Coronary artery (tissue), 2 donors: ENCODE results near the gene ARRB1.
"Not testable (repeated sequence)": the region's sequence is repeated elsewhere in the genome, so short reads cannot be mapped to it uniquely, and the experiment has no call there.

Experiments used
- DNase-seq: peaks from one replicate; pipeline ENCODE4 v3.0.0-alpha.2; 2017; ENCODE audit warnings: low spot score
- H3K27ac ChIP-seq, 2 donors: fragments of 200-600 bp; sonication (generic); one replicate each; pipeline ENCODE4 v1.5.1; 2016 to 2019
- H3K4me3 ChIP-seq: fragments of 200-600 bp; sonication (generic); 2 replicates; pipeline ENCODE4 v1.5.1; 2016; ENCODE audit warnings: mild to moderate bottlenecking, moderate library complexity
- TF ChIP-seq, protein P1 (sequence below): fragments of 200-600 bp; sonication (generic); IDR thresholded peaks from one replicate; pipeline ENCODE4 v1.5.1; 2019; ENCODE audit warnings: antibody characterized with exemption

ARRB1 gene

DNA sequence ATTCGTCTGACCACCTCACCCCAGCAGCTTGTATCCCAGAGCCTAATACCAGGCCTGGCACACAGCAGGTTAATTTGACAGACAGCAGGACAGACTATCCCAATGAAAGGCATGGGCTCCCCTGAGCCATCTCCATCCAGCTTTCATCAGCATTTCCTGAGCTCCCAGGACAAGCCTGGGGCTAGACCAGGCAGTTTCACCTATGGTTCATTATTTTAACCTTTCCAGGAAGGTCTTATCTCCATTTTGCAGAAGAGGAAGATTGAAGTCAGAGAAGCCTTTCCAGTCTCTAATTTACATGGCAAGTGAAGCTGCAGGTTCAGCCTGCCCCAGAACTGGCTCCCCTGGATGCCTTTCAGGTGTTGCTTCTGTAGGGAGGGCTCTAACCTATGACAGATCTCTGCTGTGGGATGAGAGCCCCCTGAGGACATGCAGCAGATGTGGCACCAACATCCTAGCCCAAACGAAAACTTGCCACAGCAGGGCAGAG is 17.0 kb downstream of the ARRB1 start:
- Histone ChIP-seq H3K27ac (no peak overlapping the region), H3K4me3 (no peak overlapping the region)
- TF ChIP-seq, protein P1, sequence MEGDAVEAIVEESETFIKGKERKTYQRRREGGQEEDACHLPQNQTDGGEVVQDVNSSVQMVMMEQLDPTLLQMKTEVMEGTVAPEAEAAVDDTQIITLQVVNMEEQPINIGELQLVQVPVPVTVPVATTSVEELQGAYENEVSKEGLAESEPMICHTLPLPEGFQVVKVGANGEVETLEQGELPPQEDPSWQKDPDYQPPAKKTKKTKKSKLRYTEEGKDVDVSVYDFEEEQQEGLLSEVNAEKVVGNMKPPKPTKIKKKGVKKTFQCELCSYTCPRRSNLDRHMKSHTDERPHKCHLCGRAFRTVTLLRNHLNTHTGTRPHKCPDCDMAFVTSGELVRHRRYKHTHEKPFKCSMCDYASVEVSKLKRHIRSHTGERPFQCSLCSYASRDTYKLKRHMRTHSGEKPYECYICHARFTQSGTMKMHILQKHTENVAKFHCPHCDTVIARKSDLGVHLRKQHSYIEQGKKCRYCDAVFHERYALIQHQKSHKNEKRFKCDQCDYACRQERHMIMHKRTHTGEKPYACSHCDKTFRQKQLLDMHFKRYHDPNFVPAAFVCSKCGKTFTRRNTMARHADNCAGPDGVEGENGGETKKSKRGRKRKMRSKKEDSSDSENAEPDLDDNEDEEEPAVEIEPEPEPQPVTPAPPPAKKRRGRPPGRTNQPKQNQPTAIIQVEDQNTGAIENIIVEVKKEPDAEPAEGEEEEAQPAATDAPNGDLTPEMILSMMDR, result no peak
- DNase-seq, result no peak

DNA sequence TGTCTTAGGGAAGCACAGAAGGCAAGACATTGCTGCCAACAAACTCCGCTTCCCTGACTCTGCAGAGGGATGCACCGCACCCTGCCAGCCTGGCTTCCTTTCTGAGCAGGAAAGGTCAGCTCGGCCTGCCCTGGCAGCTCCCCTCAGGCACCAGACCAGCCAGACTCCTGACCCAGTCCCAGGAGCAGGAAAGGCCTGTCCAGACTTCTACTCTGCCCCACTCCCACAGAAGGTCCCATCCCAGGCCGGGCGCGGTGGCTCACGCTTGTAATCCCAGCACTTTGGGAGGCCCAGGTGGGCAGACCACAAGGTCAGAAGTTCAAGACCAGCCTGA is 17.7 kb downstream of the ARRB1 start:
- peak overlapping the region in 1 of 2 donors; percentile 30 for H3K27ac ChIP-seq
- TF ChIP-seq, protein P1, result no peak
- no peak overlapping the region for H3K4me3 ChIP-seq
- no peak for DNase-seq

DNA sequence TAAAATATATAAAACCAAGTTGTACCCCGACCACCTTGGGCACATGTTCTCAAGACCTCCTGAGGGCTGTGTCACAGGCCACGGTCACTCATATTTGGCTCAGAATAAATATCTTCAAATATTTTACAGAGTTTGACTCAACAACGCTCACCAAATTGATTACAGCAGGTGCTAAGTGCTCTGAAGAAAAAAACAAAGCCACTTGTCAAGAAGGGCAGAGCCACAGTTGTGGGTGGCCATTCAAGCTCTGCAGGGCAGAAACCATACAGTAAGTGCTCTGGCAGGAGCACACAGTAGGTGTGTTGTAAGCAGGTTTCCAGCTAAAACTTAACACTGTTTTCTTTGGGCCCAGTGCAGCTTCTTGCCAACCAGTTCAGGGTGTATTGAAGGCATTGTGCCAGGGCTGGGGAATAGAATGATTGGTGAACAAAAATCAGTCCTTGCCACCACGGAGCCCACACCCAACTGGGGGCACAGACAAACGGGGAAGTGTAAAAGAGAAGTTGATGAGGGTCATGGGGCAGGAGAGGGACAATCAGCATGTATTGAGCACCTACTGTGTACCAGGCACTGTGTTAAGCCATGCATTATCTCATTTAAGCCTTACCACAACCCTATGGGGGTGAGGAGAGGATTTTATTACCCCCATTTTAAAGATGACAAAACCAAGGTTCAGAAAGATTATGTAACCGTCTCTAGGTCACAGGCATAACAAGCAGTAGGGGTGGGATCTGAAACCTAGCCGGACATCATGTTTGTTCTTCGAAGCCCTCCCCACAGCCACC is 18.2 kb downstream of the ARRB1 start:
- Histone ChIP-seq H3K4me3 (no peak overlapping the region), H3K27ac (peak overlapping the region in 1 of 2 donors; percentile 30)
- TF ChIP-seq, protein P1, result no peak
- DNase-seq, result no peak

DNA sequence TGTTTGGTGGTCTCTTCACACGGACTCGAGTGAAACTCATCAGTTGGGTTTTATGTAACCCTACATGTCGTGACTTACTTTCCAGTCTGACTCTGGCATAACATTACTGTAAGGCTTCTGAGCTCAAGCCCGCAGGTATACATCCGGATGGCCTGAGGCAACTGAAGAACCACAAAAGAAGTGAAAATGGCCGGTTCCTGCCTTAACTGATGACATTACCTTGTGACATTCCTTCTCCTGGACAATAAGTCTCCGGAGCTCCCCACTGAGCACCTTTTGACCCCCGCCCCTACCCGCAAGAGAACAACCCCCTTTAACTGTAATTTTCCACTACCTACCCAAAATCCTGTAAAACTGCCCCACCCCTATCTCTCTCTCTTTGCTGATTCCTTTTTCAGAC is 19.7 kb downstream of the ARRB1 start:
- not testable (repeated sequence) for DNase-seq, H3K27ac ChIP-seq, H3K4me3 ChIP-seq

DNA sequence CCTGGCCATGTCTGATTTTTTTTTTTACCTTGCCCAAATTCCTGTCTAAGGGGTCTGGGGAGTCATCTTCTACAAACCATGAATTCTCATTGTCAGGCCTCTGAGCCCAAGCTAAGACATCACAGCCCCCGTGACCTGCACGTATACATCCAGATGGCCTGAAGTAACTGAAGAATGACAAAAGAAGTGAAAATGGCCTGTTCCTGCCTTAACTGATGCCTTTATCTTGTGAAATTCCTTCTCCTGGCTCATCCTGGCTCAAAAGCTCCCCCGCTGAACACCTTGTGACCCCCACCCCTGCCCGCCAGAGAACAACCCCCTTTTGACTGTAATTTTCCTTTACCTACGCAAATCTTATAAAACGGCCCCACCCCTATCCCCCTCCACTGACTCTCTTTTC is 20.2 kb downstream of the ARRB1 start:
- not testable (repeated sequence) for DNase-seq, H3K4me3 ChIP-seq, H3K27ac ChIP-seq

DNA sequence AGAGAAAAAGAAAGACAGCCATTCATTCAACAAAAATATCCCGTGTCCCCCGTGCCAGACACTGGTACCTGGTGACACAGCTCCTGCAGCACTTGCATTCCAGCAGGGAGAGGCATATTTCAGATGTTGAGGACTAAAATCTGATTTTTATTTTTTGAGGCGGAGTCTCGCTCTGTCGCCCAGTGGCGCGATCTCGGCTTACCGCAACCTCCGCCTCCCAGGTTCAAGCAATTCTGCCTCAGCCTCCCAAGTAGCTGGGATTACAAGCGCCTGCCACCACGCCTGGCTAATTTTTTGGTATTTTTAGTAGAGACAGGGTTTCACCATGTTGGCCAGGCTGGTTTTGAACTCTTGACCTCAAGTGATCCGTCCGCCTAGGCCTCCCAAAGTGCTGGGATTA is 20.6 kb downstream of the ARRB1 start:
- not testable (repeated sequence) for H3K27ac ChIP-seq, DNase-seq, H3K4me3 ChIP-seq

DNA sequence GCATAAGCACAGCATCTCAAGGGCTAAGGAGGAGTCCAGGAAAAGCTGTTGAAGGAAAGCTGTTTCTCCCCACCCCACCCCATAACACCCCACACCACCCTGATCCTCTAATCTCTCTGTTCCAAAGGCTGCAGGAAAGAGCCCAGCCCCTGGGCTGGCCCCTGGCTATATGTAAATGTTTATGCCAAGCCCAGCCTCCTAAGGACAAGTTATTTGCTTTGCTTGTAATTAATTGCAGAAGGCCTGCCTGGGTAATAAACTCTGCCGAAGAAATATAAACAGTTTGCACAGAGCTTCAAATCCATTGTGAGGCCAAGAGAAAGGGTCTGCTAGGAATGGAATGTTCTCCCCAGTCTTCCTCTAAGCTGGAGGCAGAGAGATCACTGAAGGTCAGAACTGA is 21.2 kb downstream of the ARRB1 start:
- no peak overlapping the region for H3K4me3 ChIP-seq

DNA sequence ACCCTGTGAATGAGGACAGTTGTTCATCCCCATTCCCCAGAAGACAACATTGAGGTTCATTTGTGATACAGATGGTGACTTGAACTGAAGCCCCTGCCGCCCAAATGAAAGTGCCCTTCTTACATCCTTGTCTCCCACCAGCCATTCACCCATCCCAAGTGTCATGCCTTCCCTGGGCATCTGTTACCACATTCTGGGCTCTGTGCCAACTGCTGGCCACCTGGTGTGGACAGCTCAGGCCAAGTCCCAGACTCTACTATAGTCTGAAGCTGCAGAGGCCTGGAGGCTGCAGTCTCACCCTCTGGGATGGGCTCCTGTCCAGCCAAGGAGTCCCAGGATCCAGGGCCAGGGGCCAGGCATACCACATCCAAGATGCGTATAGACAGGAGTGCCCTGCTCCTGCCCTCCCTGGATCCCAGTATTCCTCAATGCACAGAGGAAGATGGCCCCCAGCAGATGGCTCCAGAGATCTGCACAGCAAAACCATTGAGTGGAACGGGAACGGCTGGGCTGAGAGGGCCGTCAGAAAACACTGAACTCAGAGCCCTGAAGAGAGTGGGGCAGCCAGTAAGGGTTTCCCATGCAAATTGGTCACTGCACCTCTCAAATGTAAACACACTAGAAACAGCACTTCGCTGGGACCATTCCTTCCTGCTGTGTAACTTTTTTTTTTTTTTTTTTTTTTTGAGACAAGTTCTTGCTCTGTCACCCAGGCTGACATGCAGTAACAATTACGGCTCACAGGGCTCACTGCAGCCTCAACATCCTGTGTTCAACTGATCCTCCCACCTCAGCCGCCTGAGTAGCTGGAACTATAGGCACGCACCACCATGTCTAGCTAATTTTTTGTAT is 22.8 kb downstream of the ARRB1 start:
- no peak for DNase-seq
- TF ChIP-seq, protein P1, result no peak
- peak overlapping the region in 1 of 2 donors; percentile 21 for H3K27ac ChIP-seq
- no peak overlapping the region for H3K4me3 ChIP-seq

More for the DNA sequence above, 21.2 kb downstream of the ARRB1 start:
- DNase-seq, result no peak
- TF ChIP-seq, protein P1, result no peak
- no peak overlapping the region for H3K27ac ChIP-seq
